ENCODE data around the gene TRAF3IP1.

Gene TRAF3IP1

GRCh38 chr2:238407566-238407965, 87.2 kb downstream of the TRAF3IP1 start:
- Histone ChIP-seq H3K4me2 (ENCODE audit: low read length) (no peak overlapping the region), H3K23ac (ENCODE audit: low read length) (no peak overlapping the region), H2AK5ac (ENCODE audit: low read length) (no peak overlapping the region), H3K9ac (ENCODE audit: low read length) (no peak overlapping the region), H3K27ac (ENCODE audit: low read depth, low read length) (no peak overlapping the region), H2BK15ac (replicated peaks; ENCODE audit: low read depth) (no peak overlapping the region), H3K56ac (ENCODE audit: low read length) (no peak overlapping the region), H3K79me2 (ENCODE audit: control insufficient read depth, insufficient read depth, low read length) (no peaks in the 10 kb centered on the region), H3K27me3 (ENCODE audit: insufficient read depth, low read length, poor library complexity) (no peaks in the 10 kb centered on the region), H2BK5ac (ENCODE audit: low read length) (no peak overlapping the region), H4K8ac (ENCODE audit: low read depth, low read length) (no peak overlapping the region), H3K36me3 (ENCODE audit: control insufficient read depth, insufficient read depth, low read length) (no peaks in the 10 kb centered on the region), H3K4me3 (ENCODE audit: low read length) (no peak overlapping the region), H3K4ac (ENCODE audit: low read depth, low read length) (no peak overlapping the region), H4K5ac (ENCODE audit: low read length) (no peak overlapping the region), H3K79me1 (ENCODE audit: low read length) (no peaks in the 10 kb centered on the region), H2BK120ac (ENCODE audit: low read depth, low read length) (no peak overlapping the region), H3K18ac (ENCODE audit: low read length) (no peak overlapping the region), H3K4me1 (ENCODE audit: control insufficient read depth, low read depth, low read length) (no peaks in the 10 kb centered on the region)
- no CpG with 5 or more reads among the region's 11 CpGs for WGBS (ENCODE audit: extremely low coverage, insufficient coverage, low lambda C conversion rate)
- DNase-seq, result no peak

GRCh38 chr2:238408615-238409340, 88.5 kb downstream of the TRAF3IP1 start:
- H3K9ac ChIP-seq (ENCODE audit: low read length), result no peak overlapping the region
- no peak overlapping the region for H3K4me3 ChIP-seq (ENCODE audit: low read length)
- H3K4me1 ChIP-seq (ENCODE audit: control insufficient read depth, low read depth, low read length), result no peaks in the 10 kb centered on the region
- H3K4ac ChIP-seq (ENCODE audit: low read depth, low read length), result no peak overlapping the region
- no peak overlapping the region for H4K8ac ChIP-seq (ENCODE audit: low read depth, low read length)
- no CpG with 5 or more reads among the region's 17 CpGs for WGBS (ENCODE audit: extremely low coverage, insufficient coverage, low lambda C conversion rate)
- H2AK5ac ChIP-seq (ENCODE audit: low read length), result no peak overlapping the region
- no peak for DNase-seq
- no peaks in the 10 kb centered on the region for H3K79me1 ChIP-seq (ENCODE audit: low read length)
- no peak overlapping the region for H3K23ac ChIP-seq (ENCODE audit: low read length)
- H2BK5ac ChIP-seq (ENCODE audit: low read length), result no peak overlapping the region
- H3K79me2 ChIP-seq (ENCODE audit: control insufficient read depth, insufficient read depth, low read length), result no peaks in the 10 kb centered on the region
- no peak overlapping the region for H2BK120ac ChIP-seq (ENCODE audit: low read depth, low read length)
- no peak overlapping the region for H3K56ac ChIP-seq (ENCODE audit: low read length)
- no peak overlapping the region for H3K4me2 ChIP-seq (ENCODE audit: low read length)
- H3K18ac ChIP-seq (ENCODE audit: low read length), result no peak overlapping the region
- H4K5ac ChIP-seq (ENCODE audit: low read length), result no peak overlapping the region
- no peak overlapping the region for H2BK15ac ChIP-seq (replicated peaks; ENCODE audit: low read depth)
- no peak overlapping the region for H3K27ac ChIP-seq (ENCODE audit: low read depth, low read length)
- no peaks in the 10 kb centered on the region for H3K36me3 ChIP-seq (ENCODE audit: control insufficient read depth, insufficient read depth, low read length)
- no peaks in the 10 kb centered on the region for H3K27me3 ChIP-seq (ENCODE audit: insufficient read depth, low read length, poor library complexity)

GRCh38 chr2:238409341-238410199, 89.3 kb downstream of the TRAF3IP1 start:
- Histone ChIP-seq H3K36me3 (ENCODE audit: control insufficient read depth, insufficient read depth, low read length) (no peaks in the 10 kb centered on the region), H3K27ac (ENCODE audit: low read depth, low read length) (no peak overlapping the region), H3K79me2 (ENCODE audit: control insufficient read depth, insufficient read depth, low read length) (no peaks in the 10 kb centered on the region), H3K4me2 (ENCODE audit: low read length) (no peak overlapping the region), H2BK5ac (ENCODE audit: low read length) (no peak overlapping the region), H4K8ac (ENCODE audit: low read depth, low read length) (no peak overlapping the region), H3K56ac (ENCODE audit: low read length) (no peak overlapping the region), H3K18ac (ENCODE audit: low read length) (no peak overlapping the region), H3K27me3 (ENCODE audit: insufficient read depth, low read length, poor library complexity) (no peaks in the 10 kb centered on the region), H3K4me1 (ENCODE audit: control insufficient read depth, low read depth, low read length) (no peaks in the 10 kb centered on the region), H3K9ac (ENCODE audit: low read length) (no peak overlapping the region), H3K23ac (ENCODE audit: low read length) (no peak overlapping the region), H3K4me3 (ENCODE audit: low read length) (no peak overlapping the region), H2BK15ac (replicated peaks; ENCODE audit: low read depth) (no peak overlapping the region), H3K79me1 (ENCODE audit: low read length) (no peaks in the 10 kb centered on the region), H2BK120ac (ENCODE audit: low read depth, low read length) (no peak overlapping the region), H4K5ac (ENCODE audit: low read length) (no peak overlapping the region), H3K4ac (ENCODE audit: low read depth, low read length) (no peak overlapping the region), H2AK5ac (ENCODE audit: low read length) (no peak overlapping the region)
- DNase-seq, result no peak
- WGBS (ENCODE audit: extremely low coverage, insufficient coverage, low lambda C conversion rate), result no CpG with 5 or more reads among the region's 34 CpGs

- H3K4me1 ChIP-seq (ENCODE audit: control insufficient read depth, low read depth, low read length), result no peaks in the 10 kb centered on the region
- no peak overlapping the region for H2AK5ac ChIP-seq (ENCODE audit: low read length)
- no peaks in the 10 kb centered on the region for H3K36me3 ChIP-seq (ENCODE audit: control insufficient read depth, insufficient read depth, low read length)
- H3K18ac ChIP-seq (ENCODE audit: low read length), result no peak overlapping the region
- H2BK5ac ChIP-seq (ENCODE audit: low read length), result no peak overlapping the region
- no peaks in the 10 kb centered on the region for H3K79me2 ChIP-seq (ENCODE audit: control insufficient read depth, insufficient read depth, low read length)
- H3K56ac ChIP-seq (ENCODE audit: low read length), result no peak overlapping the region
- no peak overlapping the region for H2BK15ac ChIP-seq (replicated peaks; ENCODE audit: low read depth)
- no peak overlapping the region for H4K8ac ChIP-seq (ENCODE audit: low read depth, low read length)
- H3K27ac ChIP-seq (ENCODE audit: low read depth, low read length), result no peak overlapping the region
- H3K4ac ChIP-seq (ENCODE audit: low read depth, low read length), result no peak overlapping the region
- no peaks in the 10 kb centered on the region for H3K79me1 ChIP-seq (ENCODE audit: low read length)
- H3K23ac ChIP-seq (ENCODE audit: low read length), result no peak overlapping the region
- no peak for DNase-seq
- no peak overlapping the region for H3K9ac ChIP-seq (ENCODE audit: low read length)
- no peak overlapping the region for H2BK120ac ChIP-seq (ENCODE audit: low read depth, low read length)
- H3K4me2 ChIP-seq (ENCODE audit: low read length), result no peak overlapping the region
- H3K27me3 ChIP-seq (ENCODE audit: insufficient read depth, low read length, poor library complexity), result no peaks in the 10 kb centered on the region
- no peak overlapping the region for H3K4me3 ChIP-seq (ENCODE audit: low read length)
- no peak overlapping the region for H4K5ac ChIP-seq (ENCODE audit: low read length)
- WGBS (ENCODE audit: extremely low coverage, insufficient coverage, low lambda C conversion rate), result no CpG with 5 or more reads among the region's 12 CpGs
Observed at GRCh38 chr2:238412067-238412767, 91.9 kb downstream of the TRAF3IP1 start.

- H3K56ac ChIP-seq (ENCODE audit: low read length), result no peak overlapping the region
- no peak overlapping the region for H2AK5ac ChIP-seq (ENCODE audit: low read length)
- no peak overlapping the region for H2BK120ac ChIP-seq (ENCODE audit: low read depth, low read length)
- no peak overlapping the region for H3K4me3 ChIP-seq (ENCODE audit: low read length)
- no peak overlapping the region for H3K4me2 ChIP-seq (ENCODE audit: low read length)
- no peak overlapping the region for H3K27ac ChIP-seq (ENCODE audit: low read depth, low read length)
- no peak overlapping the region for H2BK5ac ChIP-seq (ENCODE audit: low read length)
- H3K79me1 ChIP-seq (ENCODE audit: low read length), result no peaks in the 10 kb centered on the region
- no peak overlapping the region for H4K8ac ChIP-seq (ENCODE audit: low read depth, low read length)
- H3K36me3 ChIP-seq (ENCODE audit: control insufficient read depth, insufficient read depth, low read length), result no peaks in the 10 kb centered on the region
- H3K79me2 ChIP-seq (ENCODE audit: control insufficient read depth, insufficient read depth, low read length), result no peaks in the 10 kb centered on the region
- no peak overlapping the region for H2BK15ac ChIP-seq (replicated peaks; ENCODE audit: low read depth)
- H3K18ac ChIP-seq (ENCODE audit: low read length), result no peak overlapping the region
- no CpG with 5 or more reads among the region's 2 CpGs for WGBS (ENCODE audit: extremely low coverage, insufficient coverage, low lambda C conversion rate)
- DNase-seq, result no peak
- H3K27me3 ChIP-seq (ENCODE audit: insufficient read depth, low read length, poor library complexity), result no peaks in the 10 kb centered on the region
- H3K9ac ChIP-seq (ENCODE audit: low read length), result no peak overlapping the region
- H3K4ac ChIP-seq (ENCODE audit: low read depth, low read length), result no peak overlapping the region
- no peak overlapping the region for H4K5ac ChIP-seq (ENCODE audit: low read length)
- H3K23ac ChIP-seq (ENCODE audit: low read length), result no peak overlapping the region
- H3K4me1 ChIP-seq (ENCODE audit: control insufficient read depth, low read depth, low read length), result no peaks in the 10 kb centered on the region
Observed at GRCh38 chr2:238413368-238413767, 93.0 kb downstream of the TRAF3IP1 start.
